ENCODE results near the gene DDX25.

DDX25 gene

GRCh38 chr11:125935618-125936199, 31.4 kb downstream of the DDX25 start:
- DNase-seq (ENCODE audit: low read depth) = no peak

GRCh38 chr11:125938418-125938817, 34.1 kb downstream of the DDX25 start:
- no peak for DNase-seq (ENCODE audit: low read depth)

GRCh38 chr11:125939081-125939521, 34.8 kb downstream of the DDX25 start:
- DNase-seq (ENCODE audit: low read depth) = no peak

- no peak for DNase-seq (ENCODE audit: low read depth)
These were observed 35.8 kb downstream of the DDX25 start for GRCh38 chr11:125940145-125940544.

- no peak for DNase-seq (ENCODE audit: low read depth)
These were observed 36.9 kb downstream of the DDX25 start for GRCh38 chr11:125941267-125941618.

GRCh38 chr11:125941619-125942611, 37.6 kb downstream of the DDX25 start:
- peak; percentile 32 for DNase-seq (ENCODE audit: low read depth)

- DNase-seq (ENCODE audit: low read depth) = no peak
These were observed 38.6 kb downstream of the DDX25 start for GRCh38 chr11:125942771-125943428.

- DNase-seq (ENCODE audit: low read depth) = no peak
These were observed 39.5 kb downstream of the DDX25 start for GRCh38 chr11:125943661-125944349.

- DNase-seq (ENCODE audit: low read depth) = no peak
These were observed 40.2 kb downstream of the DDX25 start for GRCh38 chr11:125944350-125945010.

- no peak for DNase-seq (ENCODE audit: low read depth)
These were observed 40.9 kb downstream of the DDX25 start for GRCh38 chr11:125945011-125945796.

- no peak for DNase-seq (ENCODE audit: low read depth)
These were observed 41.7 kb downstream of the DDX25 start, which contains the start of gene VSIG10L2 for GRCh38 chr11:125945797-125946520. TSS of gene VSIG10L2 (plus strand) at chr11:125946044. CDS start at chr11:125946056, 12 bp downstream.

GRCh38 chr11:125946712-125947418, 42.6 kb downstream of the DDX25 start:
- no peak for DNase-seq (ENCODE audit: low read depth)

GRCh38 chr11:125947419-125948277, 43.3 kb downstream of the DDX25 start:
- no peak for DNase-seq (ENCODE audit: low read depth)

- no peak for DNase-seq (ENCODE audit: low read depth)
These were observed 44.2 kb downstream of the DDX25 start for GRCh38 chr11:125948278-125949051.

- DNase-seq (ENCODE audit: low read depth) = no peak
These were observed 45.2 kb downstream of the DDX25 start for GRCh38 chr11:125949271-125950177.

GRCh38 chr11:125950178-125950490, 45.8 kb downstream of the DDX25 start:
- no peak for DNase-seq (ENCODE audit: low read depth)
